ENCODE results near the gene CRHR1. TPM values are rescaled to one million over a fixed set of nuclear protein-coding genes. Genes with fewer than 3 reads are reported as not detected.

Gene CRHR1
- total and polyA plus RNA-seq, 4 donors, result not detected

GRCh38 chr17:45850468-45850867, 66.3 kb downstream of the CRHR1 start:
- no peak for DNase-seq
- TF ChIP-seq, protein P1, sequence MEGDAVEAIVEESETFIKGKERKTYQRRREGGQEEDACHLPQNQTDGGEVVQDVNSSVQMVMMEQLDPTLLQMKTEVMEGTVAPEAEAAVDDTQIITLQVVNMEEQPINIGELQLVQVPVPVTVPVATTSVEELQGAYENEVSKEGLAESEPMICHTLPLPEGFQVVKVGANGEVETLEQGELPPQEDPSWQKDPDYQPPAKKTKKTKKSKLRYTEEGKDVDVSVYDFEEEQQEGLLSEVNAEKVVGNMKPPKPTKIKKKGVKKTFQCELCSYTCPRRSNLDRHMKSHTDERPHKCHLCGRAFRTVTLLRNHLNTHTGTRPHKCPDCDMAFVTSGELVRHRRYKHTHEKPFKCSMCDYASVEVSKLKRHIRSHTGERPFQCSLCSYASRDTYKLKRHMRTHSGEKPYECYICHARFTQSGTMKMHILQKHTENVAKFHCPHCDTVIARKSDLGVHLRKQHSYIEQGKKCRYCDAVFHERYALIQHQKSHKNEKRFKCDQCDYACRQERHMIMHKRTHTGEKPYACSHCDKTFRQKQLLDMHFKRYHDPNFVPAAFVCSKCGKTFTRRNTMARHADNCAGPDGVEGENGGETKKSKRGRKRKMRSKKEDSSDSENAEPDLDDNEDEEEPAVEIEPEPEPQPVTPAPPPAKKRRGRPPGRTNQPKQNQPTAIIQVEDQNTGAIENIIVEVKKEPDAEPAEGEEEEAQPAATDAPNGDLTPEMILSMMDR (IDR thresholded peaks at IDR 0.05; ENCODE audit: control extremely low read depth, extremely low read depth), result no peak
- H3K4me1 ChIP-seq (ENCODE audit: control insufficient read depth in 5 of 5, insufficient read depth in 5 of 5, low read length in 5 of 5), result no peaks in the 10 kb centered on the region
- ATAC-seq (ENCODE audit: insufficient read depth, low FRiP score), result no peak
- H3K27me3 ChIP-seq (ENCODE audit: control insufficient read depth in 3 of 3, insufficient read depth in 3 of 3, low read length in 2 of 3), result peaks cover 0 to 9% (median 4%) of the 10 kb centered on the region in 3 donors
- H3K4me3 ChIP-seq, result no peak overlapping the region
- no peak overlapping the region for H3K27ac ChIP-seq (ENCODE audit: low read depth in 1 of 2, low read length in 1 of 2)
- H3K36me3 ChIP-seq (ENCODE audit: control insufficient read depth in 4 of 4, insufficient read depth in 4 of 4, low read length in 4 of 4), result no peaks in the 10 kb centered on the region
- 86 to 87% methylated on average over 5 of the region's 5 CpGs for WGBS, 2 donors
- H3K9me3 ChIP-seq (ENCODE audit: control insufficient read depth in 4 of 4, insufficient read depth in 3 of 4, low read length in 3 of 4), result peaks cover 0 to 7% (median 0%) of the 10 kb centered on the region in 4 donors
- no peak overlapping the region for H3K9ac ChIP-seq (ENCODE audit: insufficient read depth in 1 of 2, low read length in 2 of 2)

DNA sequence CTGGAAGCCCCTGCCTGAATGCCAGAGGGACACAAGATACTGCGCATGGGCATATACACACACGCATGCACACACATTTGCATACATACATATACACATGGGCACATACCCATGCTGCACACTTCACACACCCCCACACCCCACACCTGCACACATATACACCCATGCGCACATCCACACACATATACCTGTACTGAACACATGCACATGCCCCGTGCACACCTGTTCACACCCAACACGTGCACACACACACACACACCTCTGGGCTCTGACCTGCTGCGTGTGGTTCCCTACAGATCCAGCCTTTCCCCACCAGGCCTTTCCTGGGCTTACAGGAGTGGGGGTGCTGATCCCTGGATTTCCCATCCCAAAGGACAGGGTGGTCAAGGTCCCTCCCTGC, 66.9 kb downstream of the CRHR1 start:
- Histone ChIP-seq H3K36me3 (ENCODE audit: control insufficient read depth in 4 of 4, insufficient read depth in 4 of 4, low read length in 4 of 4) (no peaks in the 10 kb centered on the region), H3K9ac (ENCODE audit: insufficient read depth in 1 of 2, low read length in 2 of 2) (no peak overlapping the region), H3K9me3 (ENCODE audit: control insufficient read depth in 4 of 4, insufficient read depth in 3 of 4, low read length in 3 of 4) (peaks cover 0 to 7% (median 0%) of the 10 kb centered on the region in 4 donors), H3K4me3 (no peak overlapping the region), H3K4me1 (ENCODE audit: control insufficient read depth in 5 of 5, insufficient read depth in 5 of 5, low read length in 5 of 5) (no peaks in the 10 kb centered on the region), H3K27me3 (ENCODE audit: control insufficient read depth in 3 of 3, insufficient read depth in 3 of 3, low read length in 2 of 3) (peaks cover 0 to 9% (median 4%) of the 10 kb centered on the region in 3 donors), H3K27ac (ENCODE audit: low read depth in 1 of 2, low read length in 1 of 2) (no peak overlapping the region)
- 81 to 91% methylated on average over 6 of the region's 6 CpGs for WGBS, 2 donors
- ATAC-seq (ENCODE audit: insufficient read depth, low FRiP score) (no peak), DNase-seq (no peak)
- TF ChIP-seq, protein P1 (IDR thresholded peaks at IDR 0.05; ENCODE audit: control extremely low read depth, extremely low read depth), result no peak

- Histone ChIP-seq H3K27me3 (ENCODE audit: control insufficient read depth in 3 of 3, insufficient read depth in 3 of 3, low read length in 2 of 3) (peaks cover 0 to 9% (median 4%) of the 10 kb centered on the region in 3 donors), H3K9me3 (ENCODE audit: control insufficient read depth in 4 of 4, insufficient read depth in 3 of 4, low read length in 3 of 4) (peaks cover 0 to 7% (median 0%) of the 10 kb centered on the region in 4 donors), H3K9ac (ENCODE audit: insufficient read depth in 1 of 2, low read length in 2 of 2) (no peak overlapping the region), H3K4me1 (ENCODE audit: control insufficient read depth in 5 of 5, insufficient read depth in 5 of 5, low read length in 5 of 5) (no peaks in the 10 kb centered on the region), H3K27ac (ENCODE audit: low read depth in 1 of 2, low read length in 1 of 2) (no peak overlapping the region), H3K4me3 (no peak overlapping the region), H3K36me3 (ENCODE audit: control insufficient read depth in 4 of 4, insufficient read depth in 4 of 4, low read length in 4 of 4) (no peaks in the 10 kb centered on the region)
- WGBS, 2 donors, result 31 to 36% methylated on average over 8 of the region's 8 CpGs
- DNase-seq, result no peak
- ATAC-seq (ENCODE audit: insufficient read depth, low FRiP score), result no peak
- TF ChIP-seq, protein P1 (IDR thresholded peaks at IDR 0.05; ENCODE audit: control extremely low read depth, extremely low read depth), result no peak
Measured at GRCh38 chr17:45851464-45851863, 67.3 kb downstream of the CRHR1 start.

- 70 to 76% methylated on average over 1 of the region's 1 CpG for WGBS, 2 donors
- H3K27ac ChIP-seq (ENCODE audit: low read depth in 1 of 2, low read length in 1 of 2), result no peak overlapping the region
- TF ChIP-seq, protein P1 (IDR thresholded peaks at IDR 0.05; ENCODE audit: control extremely low read depth, extremely low read depth), result no peak
- no peak for ATAC-seq (ENCODE audit: insufficient read depth, low FRiP score)
- peaks cover 0 to 9% (median 4%) of the 10 kb centered on the region in 3 donors for H3K27me3 ChIP-seq (ENCODE audit: control insufficient read depth in 3 of 3, insufficient read depth in 3 of 3, low read length in 2 of 3)
- DNase-seq, result no peak
- H3K9ac ChIP-seq (ENCODE audit: insufficient read depth in 1 of 2, low read length in 2 of 2), result no peak overlapping the region
- H3K9me3 ChIP-seq (ENCODE audit: control insufficient read depth in 4 of 4, insufficient read depth in 3 of 4, low read length in 3 of 4), result peaks cover 0 to 7% (median 0%) of the 10 kb centered on the region in 4 donors
- H3K4me3 ChIP-seq, result no peak overlapping the region
- no peaks in the 10 kb centered on the region for H3K4me1 ChIP-seq (ENCODE audit: control insufficient read depth in 5 of 5, insufficient read depth in 5 of 5, low read length in 5 of 5)
- no peaks in the 10 kb centered on the region for H3K36me3 ChIP-seq (ENCODE audit: control insufficient read depth in 4 of 4, insufficient read depth in 4 of 4, low read length in 4 of 4)
Measured at GRCh38 chr17:45851873-45852272, 67.8 kb downstream of the CRHR1 start.

Measured in lung (tissue), 12 donors.